Activated CD4-positive, CD25-positive, alpha-beta regulatory T cell (primary cell): ENCODE results near the gene KMT2D.

Experiments
- DNase-seq, 4 experiments: peaks; one replicate each; lab custom pipeline; 2025; lab: John Stamatoyannopoulos, UW

The KMT2D gene

DNA sequence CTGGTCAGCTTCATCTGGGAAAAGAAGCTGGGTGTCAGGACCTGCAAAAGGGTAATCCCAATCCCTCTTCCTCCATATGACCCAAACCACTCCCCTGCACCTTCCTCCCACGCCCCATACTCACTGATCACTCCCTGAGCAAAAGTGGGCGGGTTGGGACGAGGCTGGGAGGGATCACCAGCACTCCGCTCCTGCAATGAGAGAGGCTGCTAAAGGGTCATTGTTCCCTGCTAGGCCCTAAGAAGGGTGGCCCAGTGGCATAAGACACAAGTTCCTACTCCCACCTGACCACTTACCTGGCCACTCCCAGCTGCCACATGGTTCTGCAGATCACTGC is 26.3 kb downstream of the KMT2D start:
- no peak for DNase-seq

DNA sequence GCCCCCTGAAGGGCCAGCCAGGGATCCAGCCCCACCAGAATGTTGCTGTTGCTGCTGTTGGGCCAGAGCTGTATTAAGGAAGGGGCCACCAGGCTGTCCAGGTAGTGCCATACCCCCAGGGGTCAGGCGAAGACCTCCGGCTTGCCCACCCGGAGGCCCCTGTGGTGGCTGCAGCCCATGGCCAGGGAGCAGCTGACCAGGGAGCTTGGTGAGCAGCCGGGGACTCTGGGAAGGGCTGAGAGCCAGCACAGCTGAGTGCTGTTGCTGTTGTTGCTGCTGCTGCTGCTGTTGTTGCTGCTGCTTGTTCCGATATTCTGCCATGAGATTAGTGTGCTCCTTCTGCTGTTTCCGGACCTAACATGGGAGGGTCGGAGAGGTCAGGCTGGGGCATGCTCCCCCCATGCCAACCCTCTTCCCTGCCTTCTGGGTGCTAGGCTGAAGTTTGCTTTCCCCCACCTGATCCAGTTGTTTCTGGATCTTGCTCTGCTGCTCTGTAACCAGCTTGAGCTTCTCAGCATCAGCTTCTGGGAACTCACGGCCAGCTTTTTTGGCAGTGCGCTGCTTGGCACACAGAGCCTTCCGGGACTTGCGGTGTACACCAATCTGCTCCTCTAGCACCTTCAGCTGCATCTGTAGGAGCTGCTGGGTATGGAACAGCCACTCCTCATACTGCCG is 26.8 kb downstream of the KMT2D start:
- DNase-seq = no peak

DNA sequence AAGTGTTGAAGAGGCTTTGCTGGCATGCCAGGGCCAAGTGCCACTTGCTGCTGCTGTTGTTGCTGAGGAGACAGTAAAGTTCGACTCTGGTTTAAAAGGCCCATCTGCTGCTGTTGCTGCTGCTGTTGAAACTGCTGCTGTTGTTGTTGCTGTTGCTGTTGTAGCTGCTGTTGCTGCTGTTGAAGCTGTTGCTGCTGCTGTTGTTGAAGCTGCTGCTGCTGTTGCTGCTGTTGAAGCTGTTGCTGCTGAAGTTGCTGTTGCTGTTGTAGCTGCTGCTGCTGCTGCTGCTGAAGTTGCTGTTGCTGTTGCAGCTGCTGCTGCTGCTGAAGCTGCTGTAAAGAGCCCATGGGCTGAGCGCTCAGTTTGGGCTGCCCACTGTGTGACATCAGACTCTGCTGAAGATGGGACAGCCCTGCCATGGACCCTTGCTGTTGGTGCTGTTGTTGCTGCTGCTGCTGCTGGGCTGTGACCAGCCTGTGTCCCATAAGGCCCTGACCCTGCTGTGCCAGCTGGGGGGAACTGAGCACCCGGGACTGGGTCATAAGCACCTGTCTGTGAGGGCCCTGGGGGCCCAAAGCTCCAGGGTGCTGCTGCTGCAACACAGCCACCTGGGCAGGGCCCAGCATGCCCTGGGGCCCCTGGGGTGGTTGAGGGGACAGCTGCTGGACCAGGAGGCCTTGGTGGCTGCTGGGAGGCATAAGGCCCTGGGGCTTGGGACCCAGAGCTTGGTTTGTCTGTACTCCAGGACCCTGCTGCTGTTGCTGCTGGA is 27.7 kb downstream of the KMT2D start:
- no peak for DNase-seq

DNA sequence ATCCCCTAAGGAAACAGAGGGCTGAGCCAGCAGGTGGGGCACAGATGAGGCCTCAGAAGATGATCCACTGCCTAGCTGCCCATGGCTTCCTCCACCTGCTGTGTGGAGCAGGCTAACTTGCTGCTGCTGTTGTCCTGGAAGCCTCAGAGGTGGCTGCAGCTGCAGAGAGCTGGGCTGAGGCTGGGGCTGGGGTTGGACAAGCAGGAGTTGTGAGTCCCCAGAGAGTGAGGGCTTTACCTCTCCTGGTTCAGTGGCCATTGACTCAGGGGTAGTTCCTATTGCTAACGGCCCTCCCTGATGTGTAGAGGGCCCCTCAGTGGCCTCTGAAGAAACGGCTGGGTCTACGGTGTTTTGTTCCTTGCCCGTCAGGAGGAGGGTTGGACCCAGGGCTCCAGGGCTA is 28.3 kb downstream of the KMT2D start:
- DNase-seq = no peak

DNA sequence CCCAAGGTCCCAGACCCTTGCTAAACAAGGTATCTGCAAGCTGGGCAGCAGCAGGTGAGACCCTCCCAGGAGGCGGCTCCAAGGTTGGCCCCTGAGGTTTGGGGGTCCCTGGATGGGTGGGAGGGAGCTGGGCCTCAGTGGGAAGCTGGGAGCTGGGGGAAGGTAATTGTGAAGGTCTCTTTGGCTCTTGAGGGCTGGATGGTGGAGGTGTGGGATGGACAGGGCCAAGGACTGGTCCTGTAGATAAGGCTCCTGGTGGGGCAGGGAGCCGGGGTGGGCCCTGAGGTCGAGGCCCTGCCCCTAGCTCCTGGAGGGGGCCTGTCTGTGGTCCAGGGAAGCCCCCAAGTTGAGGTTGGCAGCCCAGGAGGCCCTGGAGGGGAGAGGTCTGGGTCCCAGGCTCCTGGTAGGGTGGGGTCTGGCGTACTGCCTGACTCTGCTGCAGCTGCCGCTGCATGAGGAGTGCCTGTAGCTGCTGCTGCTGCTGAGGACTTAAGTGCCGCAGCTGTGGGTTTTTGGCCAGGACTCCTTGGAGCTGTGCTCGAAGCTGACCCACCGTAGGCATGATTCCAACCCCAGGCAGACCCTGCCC is 28.9 kb downstream of the KMT2D start:
- DNase-seq = no peak

DNA sequence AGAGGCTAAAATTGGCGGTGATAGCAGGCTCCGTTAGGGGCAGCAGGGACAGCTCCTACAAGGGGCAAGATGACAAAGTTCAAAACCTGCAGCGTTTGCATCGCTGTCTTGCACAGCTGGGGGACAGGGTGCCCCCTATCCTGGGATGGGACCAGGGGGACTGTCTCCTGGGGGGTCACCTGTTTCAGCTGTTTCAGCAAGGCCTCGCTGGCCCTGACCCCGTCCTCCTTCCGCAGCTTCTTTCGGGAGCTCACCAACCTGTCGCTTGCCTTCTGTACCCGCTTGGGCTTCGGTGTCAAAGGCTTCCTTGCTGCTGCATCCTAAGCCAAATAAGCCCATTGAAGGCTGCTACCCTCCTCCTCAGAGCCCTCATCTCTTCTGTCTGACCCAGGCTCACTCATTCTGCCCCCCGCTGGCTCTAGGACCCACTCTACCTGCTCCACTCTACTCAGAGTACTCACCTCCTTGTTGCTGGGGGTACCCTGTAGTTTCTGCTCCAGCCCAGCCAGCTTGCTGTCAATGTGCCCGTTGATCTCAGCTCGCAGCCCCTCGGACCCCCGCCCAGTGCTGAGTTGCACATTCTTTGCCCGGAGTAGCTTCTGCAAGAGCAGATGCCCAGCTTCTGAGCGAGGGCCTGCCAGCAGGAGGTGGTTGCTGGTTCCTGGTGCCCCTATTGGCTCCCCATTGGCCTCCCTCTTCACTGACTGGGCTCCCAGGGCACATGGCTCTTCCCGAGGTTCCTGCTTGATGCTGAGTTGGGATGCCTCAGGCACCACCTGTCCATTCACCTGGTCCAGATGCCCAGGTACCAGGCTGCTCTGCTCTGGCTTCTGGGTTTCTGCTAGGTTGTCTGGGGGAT is 29.7 kb downstream of the KMT2D start:
- no peak for DNase-seq

DNA sequence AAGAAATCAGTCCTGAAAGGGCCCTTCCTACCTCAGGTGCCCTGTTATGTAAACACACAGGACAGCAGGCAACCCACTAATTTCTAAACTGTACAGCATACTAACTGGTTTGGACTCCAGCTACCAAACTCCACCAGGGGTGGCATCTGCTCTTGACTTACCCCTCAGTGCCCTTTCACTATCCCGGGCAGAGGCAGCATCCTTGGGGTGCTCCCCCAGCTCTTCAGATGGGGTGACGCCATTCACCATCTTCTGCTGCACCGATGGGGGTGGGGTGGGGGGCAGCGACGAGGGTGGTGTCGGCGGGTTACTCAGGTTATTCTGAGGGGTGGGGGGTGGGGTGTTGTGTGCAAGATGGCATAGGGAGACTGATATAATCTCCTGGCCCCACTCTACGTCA is 30.5 kb downstream of the KMT2D start:
- DNase-seq = no peak

DNA sequence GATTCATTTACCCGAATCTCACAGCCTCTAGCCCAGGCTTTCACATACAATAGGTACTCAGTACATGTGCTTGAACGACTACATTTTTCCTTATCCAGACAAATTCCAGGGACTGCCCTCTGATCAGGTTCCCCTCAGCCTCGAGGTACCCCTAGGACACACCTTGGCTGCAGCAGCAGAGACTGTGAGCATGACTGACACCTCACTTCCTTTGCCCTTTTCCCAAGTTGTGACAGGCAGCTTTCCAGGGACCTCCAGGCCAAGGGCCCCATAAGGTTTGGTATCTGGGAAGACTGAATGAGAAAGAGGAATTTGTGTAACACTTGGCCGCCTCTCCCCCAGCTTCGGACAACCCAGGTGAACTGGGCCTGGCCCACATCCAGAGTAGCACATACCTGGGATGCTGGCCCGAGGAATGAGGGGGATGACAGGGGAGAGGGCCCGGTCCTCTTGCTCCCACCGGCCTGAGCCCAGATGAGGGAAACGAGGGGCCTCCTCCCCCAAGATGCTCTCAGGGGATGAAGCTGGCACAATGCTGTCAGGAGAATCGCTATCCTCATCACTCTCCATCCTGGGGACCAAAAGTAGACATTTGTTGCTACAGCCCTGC is 31.8 kb downstream of the KMT2D start:
- no peak for DNase-seq

DNA sequence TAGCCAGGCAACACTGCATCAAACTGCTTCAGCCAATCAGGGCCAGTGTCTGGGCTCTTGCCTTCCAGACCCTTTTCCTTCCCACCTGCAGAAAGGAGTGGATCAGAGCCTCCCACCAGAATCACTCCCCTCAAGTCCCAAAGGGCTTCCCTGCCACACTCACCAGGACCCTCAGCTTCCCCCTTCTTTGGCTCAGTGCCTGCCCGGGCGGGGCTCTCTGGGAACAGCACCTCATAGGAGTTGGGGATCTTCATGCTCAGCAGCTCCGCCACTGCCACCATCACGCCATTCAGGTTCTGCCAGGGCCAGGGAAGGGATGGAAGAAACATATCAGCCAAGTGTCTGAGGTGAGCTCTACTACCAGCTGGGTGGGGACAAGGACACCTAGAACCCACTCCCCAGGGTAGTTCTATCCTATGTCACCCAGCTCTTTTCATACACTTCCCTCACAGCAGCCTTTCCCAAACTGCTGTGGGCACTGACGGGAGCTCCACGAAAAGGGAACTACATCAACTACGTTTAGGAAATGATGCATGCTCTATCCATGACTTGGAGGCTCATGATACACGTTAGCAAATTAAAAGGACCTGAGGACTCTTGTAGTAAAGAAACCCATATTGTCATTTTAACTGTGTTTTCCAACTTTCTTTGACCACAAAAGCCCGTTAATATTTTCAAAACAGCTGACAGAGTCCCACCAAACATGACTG is 32.6 kb downstream of the KMT2D start:
- no peak for DNase-seq

DNA sequence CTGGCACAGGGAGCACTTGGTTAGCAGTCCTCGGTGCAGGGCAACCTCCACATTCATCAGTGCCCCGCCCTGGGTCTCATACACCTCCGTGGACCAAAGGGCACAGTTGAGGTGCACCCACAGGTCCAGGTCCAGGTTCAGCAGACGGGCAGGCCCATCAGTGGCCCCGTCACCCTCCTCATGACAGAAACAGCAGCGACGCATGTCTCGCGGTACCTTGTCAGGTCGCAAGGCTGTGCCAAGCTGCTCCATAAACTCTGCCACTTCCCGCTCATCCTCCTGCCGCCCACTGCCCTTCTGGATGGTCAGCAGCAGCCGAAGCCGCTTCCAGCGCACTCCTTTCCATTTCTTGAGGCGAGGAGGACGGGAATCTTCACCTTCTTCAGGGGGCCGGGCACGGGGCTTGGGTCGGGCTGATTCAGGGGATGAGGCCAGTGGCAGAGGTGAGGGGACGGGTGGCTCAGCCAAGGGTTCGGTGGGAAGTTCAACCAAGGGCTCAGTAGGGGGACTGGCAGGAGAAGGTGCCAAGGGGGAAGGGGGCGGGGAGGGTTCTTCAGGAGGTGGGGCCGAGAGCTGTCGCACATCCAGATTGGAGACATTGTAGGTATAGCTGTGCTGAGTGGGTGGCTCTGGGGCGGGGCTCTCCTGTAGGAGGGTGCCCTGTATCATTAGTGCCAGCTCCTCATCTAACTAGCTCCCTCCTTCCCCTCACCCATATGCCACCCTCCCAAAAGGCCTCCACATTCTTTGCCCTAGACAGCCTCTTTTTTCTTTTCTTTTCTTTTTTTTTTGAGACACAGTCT is 33.7 kb downstream of the KMT2D start:
- no peak for DNase-seq

DNA sequence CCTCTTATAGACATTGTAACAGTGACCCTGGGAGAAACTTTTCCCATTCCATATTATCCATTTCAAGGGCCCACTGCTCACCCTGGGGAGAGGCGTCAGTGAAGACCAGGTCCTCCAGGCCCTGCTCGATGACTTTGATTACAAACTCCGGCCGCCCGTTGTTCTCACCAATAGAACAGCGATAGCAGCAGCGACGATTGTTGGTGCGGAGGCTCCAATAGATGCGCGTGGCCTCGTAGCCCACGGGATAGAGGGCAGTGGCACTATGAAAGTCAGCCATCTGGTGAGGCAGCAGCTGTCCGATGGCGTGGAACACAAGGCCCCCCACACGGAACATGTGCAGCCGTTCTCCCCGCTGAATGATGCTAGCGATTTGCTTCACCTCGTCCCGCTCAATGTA is 34.5 kb downstream of the KMT2D start:
- DNase-seq = no peak

DNA sequence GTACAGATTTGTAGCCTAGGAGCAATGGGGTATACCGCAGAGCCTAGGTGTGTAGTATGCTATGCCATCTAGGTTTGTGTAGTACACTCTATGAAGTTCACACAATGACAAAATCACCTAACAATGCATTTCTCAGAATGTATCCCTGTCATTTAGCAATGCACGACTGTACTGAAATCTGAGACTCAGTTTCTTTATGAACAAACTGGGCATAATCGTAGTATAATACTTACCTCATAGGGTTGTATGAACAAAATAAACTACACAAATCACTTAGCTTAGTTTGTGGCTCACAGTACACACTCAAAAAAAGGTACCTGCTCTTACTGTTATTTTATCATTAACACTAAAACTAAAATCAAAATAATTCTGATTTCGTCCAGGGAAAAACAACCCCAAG is 35.1 kb downstream of the KMT2D start:
- no peak for DNase-seq

DNA sequence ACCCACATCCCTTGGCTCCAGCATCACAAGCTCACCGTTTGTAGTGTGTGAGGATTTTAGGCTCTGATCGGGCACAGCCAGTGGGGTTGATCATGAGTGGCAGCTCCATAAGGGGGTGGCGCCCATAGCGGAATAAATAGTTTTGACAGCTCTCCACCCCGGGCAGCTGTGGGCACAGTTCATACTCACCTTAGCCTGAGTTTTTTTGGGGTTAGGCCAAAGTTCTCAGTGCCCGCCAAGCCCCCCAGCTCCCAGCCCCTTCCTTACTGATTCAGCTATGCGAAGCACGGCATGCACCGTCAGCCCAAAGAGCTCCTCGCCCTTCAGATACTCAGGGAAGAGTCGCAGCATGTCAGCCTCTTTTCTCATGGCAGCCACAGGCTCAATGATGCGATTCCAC is 36.1 kb downstream of the KMT2D start:
- DNase-seq = no peak

DNA sequence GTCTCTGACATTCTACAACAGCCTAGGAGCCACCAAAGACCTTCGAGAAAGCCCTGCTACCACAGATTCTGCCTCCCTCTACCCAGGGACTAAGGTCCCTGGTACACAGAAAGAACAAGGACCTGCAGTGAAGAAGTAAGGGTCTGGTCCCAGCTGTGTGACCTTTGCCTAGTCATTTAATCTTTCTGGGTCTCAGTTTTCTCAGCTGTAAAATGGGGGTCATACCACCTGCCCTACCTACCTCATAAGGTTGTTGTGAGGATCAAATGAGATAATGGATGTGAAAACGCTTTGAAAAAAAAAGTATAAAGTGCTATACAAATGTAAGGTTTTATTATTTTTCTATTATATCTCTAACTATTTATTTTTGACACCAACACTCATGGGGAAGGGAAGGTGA is 36.8 kb downstream of the KMT2D start:
- DNase-seq = no peak

DNA sequence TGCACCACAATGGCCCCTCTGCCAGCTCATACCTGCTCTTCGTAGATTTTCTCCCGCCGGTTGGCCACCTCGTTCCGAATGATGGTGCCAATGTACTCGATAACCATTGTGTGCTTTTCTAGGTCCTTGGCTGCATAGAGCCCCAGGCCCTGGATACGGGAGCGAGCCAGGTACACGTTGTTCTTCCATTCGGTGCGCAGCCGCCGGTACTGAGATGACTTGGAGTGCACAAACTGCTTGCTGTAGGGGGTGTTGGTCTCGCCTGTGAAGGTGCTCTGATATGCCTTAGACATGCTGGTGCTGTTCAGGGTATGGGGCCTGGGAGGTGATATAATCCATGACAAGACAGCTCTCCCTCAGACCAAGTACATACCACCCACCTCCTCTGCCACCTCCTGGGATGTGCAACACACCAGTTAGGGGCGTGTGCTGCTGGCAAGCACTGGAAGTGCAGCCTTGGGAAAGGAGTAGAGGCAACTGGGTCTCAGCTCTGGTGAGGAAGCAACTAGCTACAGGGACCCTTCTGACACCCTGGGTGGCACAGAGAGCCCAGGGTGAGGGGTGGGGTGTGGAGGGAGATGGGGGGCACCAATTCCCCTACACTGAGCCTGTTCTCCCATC is 37.9 kb downstream of the KMT2D start:
- DNase-seq = no peak

DNA sequence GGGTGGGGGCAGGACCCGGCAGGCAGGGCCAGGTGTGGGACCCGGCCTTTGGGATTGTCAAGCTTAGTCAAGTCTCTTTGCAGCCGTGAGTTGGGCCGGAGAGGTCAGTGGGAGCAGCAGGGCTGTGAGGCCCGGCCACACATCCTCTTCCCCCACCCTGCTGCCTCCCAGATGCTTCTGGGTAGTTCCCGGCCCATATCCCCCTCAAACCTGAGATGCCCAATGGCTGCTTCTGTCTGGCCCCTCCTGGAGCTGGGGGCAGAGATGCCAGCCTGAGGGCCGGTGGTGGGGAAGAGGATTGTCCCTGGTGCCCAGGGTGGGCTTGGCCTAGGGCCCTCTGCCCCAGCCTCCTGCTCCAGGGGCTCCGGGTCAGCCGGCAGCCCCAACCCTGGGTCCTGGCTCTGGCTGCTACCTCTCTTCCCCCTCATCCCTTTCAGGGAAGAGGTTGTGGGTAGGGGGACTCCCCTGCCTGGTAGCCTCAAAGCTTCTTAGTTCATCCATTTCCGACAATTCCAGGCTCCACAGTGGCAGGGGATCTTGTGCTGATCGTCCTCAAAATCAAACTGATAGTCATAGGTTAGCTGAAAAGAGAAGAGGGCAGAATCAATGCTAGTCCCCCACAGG is 39.2 kb downstream of the KMT2D start:
- no peak for DNase-seq

DNA sequence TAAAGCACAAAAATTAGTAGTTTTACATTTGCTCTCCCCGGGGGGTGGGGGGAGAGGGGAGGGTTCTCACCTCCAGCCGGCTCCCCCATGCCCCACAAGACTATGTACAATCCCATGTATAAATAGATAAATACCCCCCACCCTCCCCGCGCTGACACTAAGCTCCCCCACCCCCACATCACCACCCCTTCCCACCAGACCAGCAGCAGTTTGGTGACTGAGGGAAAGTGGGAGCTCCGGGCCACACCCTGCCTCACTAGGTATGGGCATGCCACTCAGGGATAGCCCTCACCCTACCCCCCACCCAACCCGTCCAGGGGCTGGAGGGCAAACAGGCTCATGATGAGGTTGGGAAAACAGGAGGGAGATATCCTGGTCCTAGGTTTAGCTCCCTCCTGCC is 40.2 kb downstream of the KMT2D start:
- no peak for DNase-seq

DNA sequence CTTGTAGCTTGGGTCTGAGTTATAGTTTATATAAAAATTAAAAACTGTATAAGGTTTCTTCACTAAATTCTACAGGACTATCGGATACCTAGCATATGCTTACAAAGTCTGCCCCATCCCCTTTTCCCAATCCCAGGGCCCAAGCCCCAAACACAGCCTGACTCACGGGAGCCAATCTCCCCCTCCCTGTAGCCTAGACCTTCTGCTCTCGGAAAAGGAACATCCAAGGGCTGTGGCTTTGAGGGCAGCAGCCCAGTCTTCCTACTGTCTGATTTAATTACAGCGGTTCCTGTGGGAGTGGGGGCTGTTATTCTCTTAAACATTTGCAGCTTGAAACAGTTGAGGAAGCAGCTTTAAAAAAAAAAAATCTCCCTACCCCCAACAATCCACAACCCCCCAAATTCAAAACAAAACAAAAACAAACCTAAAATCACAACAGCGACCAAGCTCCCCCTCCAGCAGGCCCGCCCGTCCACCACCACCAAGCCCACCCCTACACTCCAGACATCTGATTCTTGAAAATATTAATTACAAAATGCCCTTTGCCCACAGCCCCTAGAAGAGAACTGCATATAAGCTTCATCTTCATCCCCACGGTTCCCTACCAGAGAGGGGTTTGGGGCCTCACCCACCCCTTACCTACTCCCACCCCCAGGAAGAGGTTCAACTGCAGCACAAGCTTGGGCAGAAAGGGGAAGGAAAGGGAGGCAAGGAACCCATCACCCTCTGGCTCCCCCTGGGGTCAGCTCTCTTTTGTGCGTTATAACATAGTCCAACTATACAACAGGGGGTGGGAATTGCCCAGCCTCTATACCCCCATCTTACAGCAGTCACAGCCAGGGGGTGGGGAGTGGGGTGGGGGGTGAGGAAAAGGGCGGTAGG is 40.9 kb downstream of the KMT2D start:
- no peak for DNase-seq

DNA sequence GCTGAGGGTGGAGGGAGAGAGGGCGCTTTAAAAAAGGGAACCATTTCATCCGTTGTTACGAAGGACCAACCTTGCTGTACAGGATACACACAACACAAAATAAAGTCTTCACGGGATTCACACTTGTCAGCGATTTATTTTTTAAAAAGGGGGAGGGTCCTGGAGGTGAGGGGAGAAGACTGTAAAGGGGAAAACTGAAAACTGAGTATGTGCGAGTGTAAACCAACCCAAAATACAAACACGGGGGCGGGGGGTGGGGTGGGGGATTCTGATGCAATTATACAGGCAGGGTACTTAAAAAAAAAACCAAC is 41.5 kb downstream of the KMT2D start:
- no peak for DNase-seq
